ENCODE data around the gene VWF.

Gene VWF

DNA sequence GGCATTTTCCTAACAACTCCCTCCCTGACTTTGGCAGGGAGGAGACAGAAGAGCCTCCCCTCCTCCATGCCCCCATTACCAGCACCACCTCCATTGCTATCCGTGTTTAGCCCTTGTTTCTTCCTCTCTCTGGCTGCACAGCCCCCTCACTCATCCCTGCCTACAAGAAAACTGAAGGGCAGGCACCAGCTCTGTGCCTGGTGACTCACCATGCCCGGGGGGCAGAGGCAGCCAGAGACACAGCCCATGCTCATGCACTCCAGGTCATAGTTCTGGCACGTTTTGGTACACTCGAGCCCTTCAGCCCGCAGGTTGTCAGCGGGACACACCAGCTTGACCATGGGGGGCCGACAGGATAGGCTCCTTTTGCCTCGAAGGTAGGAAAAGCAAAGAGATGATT, 80.4 kb downstream of the VWF start:
- Histone ChIP-seq H3K4me1 (ENCODE audit: control insufficient read depth, insufficient read depth, low read length) (no peaks in the 10 kb centered on the region), H3K36me3 (ENCODE audit: control insufficient read depth, insufficient read depth, low read length) (no peaks in the 10 kb centered on the region), H3K4me3 (ENCODE audit: low read length) (no peak overlapping the region)

DNA sequence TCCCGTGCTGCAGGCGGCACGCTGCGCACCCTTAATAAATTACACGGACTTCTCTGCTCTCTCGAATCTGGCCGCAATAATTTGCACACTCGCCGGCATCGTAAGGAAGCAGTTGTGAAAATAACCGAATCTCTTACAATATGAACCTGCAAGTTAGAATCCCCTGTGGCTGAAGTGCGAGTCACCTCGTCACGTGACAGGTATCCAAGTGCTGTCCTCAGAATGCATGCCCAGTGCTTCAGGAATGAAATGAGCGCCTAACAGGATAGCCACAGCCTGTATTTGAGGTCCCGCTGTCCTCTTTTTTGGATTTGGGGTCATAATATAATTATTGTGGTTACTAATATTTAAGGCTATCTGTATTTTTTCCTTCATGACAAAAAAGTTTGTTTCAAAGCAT, 82.0 kb downstream of the VWF start:
- Histone ChIP-seq H3K9ac (ENCODE audit: low read length) (no peak overlapping the region), H3K36me3 (ENCODE audit: control insufficient read depth, insufficient read depth, low read length) (no peaks in the 10 kb centered on the region), H3K4me1 (ENCODE audit: control insufficient read depth, insufficient read depth, low read length) (no peaks in the 10 kb centered on the region), H3K9me3 (ENCODE audit: control insufficient read depth, low read length) (no peaks in the 10 kb centered on the region), H3K4me3 (ENCODE audit: low read length) (no peak overlapping the region), H3K27me3 (ENCODE audit: control insufficient read depth, insufficient read depth, low read length) (no peaks in the 10 kb centered on the region)

More for the DNA sequence above, 80.4 kb downstream of the VWF start:
- Histone ChIP-seq H3K9ac (ENCODE audit: low read length) (no peak overlapping the region), H3K27me3 (ENCODE audit: control insufficient read depth, insufficient read depth, low read length) (no peaks in the 10 kb centered on the region), H3K9me3 (ENCODE audit: control insufficient read depth, low read length) (no peaks in the 10 kb centered on the region)

DNA sequence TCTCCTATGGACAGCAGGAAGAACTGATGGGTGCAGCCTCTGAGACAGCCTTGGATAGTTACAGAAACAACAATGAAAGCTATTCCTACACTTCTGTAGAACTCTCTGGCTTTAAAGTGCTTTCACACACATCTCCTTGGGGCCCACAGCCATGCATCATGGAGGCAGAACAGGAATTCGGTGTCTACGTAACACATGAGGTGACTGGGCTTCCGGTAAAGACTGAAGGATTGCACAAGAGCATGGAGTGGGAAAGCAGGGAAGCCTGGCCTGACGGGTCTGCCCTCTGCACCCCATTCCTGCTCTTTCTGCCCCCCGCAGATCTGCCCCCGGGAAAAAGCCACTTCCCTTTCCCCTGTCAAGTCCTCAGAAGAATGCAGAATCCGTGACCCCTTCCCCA, 82.6 kb downstream of the VWF start:
- Histone ChIP-seq H3K9ac (ENCODE audit: low read length) (no peak overlapping the region), H3K9me3 (ENCODE audit: control insufficient read depth, low read length) (no peaks in the 10 kb centered on the region), H3K4me3 (ENCODE audit: low read length) (no peak overlapping the region), H3K4me1 (ENCODE audit: control insufficient read depth, insufficient read depth, low read length) (no peaks in the 10 kb centered on the region), H3K36me3 (ENCODE audit: control insufficient read depth, insufficient read depth, low read length) (no peaks in the 10 kb centered on the region), H3K27me3 (ENCODE audit: control insufficient read depth, insufficient read depth, low read length) (no peaks in the 10 kb centered on the region)

DNA sequence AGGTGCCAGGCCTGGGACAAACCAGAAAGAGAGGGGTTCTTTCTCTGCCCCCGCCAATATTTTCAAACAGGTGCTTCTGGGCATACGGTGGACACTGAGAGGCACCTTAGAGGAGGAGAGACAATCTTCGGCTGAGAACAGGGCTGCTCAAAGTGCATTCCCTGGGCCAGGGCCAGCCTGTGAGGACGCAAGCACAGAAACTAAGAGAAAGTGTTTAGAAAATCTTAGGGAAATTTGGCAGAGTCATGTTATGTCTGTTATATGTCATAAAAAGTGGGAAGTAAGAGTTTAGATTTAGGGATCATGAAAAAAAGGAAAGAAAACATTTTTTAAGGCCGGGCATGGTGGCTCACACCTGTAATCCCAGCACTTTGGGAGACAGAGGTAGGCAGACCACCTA, 83.7 kb downstream of the VWF start:
- H3K36me3 ChIP-seq (ENCODE audit: control insufficient read depth, insufficient read depth, low read length) = no peaks in the 10 kb centered on the region
- H3K4me3 ChIP-seq (ENCODE audit: low read length) = no peak overlapping the region
- H3K9me3 ChIP-seq (ENCODE audit: control insufficient read depth, low read length) = no peaks in the 10 kb centered on the region
- H3K27me3 ChIP-seq (ENCODE audit: control insufficient read depth, insufficient read depth, low read length) = no peaks in the 10 kb centered on the region
- no peaks in the 10 kb centered on the region for H3K4me1 ChIP-seq (ENCODE audit: control insufficient read depth, insufficient read depth, low read length)
- H3K9ac ChIP-seq (ENCODE audit: low read length) = no peak overlapping the region

DNA sequence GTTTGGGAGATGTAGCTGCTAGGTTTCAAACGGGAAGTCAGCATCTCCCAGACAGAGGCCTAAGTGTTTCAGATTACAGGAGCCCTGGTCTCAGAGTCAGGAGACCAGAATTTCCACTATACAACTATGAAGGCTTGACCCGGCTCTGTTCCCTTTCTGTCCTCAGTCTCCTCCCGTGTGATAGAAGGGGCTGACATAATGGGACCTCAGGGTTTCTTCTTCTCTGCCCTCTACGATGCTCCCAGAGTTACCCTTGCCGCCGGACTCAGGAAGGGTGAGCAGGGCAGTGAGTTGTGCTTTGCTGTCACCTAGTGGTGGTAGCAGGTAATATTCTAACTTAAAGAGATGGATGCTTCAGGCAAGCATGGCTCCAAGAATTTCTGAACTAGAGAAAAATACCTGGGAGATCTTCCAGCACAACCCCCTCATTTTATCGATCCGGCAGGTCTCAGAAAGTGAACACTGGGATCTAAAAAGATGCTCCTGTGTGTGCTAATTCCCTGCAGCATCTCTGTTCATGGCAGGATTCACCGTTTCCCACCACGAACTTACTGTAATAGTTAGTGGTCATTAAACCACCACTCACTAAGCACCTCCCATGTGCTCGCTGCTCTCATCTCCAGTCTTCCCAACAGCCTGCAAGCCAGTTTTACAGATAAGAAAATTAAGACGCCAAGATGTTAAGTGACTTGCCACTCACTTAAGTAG, 84.4 kb downstream of the VWF start:
- Histone ChIP-seq H3K36me3 (ENCODE audit: control insufficient read depth, insufficient read depth, low read length) (no peaks in the 10 kb centered on the region), H3K9me3 (ENCODE audit: control insufficient read depth, low read length) (no peaks in the 10 kb centered on the region), H3K4me1 (ENCODE audit: control insufficient read depth, insufficient read depth, low read length) (no peaks in the 10 kb centered on the region), H3K9ac (ENCODE audit: low read length) (no peak overlapping the region), H3K27me3 (ENCODE audit: control insufficient read depth, insufficient read depth, low read length) (no peaks in the 10 kb centered on the region), H3K4me3 (ENCODE audit: low read length) (no peak overlapping the region)

DNA sequence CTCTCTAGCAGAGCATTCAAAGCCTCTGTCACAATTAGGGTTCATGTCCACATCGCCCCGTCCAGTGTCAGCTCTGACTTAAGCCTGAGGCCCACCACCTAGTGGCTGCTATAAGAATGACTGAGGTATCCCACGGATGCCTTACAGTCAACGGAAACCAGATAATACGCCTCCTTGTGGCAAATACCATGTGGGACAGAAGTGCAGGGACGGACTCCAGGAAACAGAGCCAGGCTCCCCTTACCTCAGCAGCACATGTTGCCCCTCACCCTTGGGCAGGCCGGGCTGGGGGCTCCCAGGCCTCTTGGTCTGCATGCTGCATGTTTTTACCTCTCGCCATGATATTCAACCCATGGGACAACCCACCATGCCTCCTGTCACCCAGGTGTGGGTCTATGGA, 86.3 kb downstream of the VWF start:
- no peaks in the 10 kb centered on the region for H3K4me1 ChIP-seq (ENCODE audit: control insufficient read depth, insufficient read depth, low read length)
- H3K4me3 ChIP-seq (ENCODE audit: low read length) = no peak overlapping the region
- no peaks in the 10 kb centered on the region for H3K27me3 ChIP-seq (ENCODE audit: control insufficient read depth, insufficient read depth, low read length)
- H3K36me3 ChIP-seq (ENCODE audit: control insufficient read depth, insufficient read depth, low read length) = no peaks in the 10 kb centered on the region
- no peak overlapping the region for H3K9ac ChIP-seq (ENCODE audit: low read length)
- H3K9me3 ChIP-seq (ENCODE audit: control insufficient read depth, low read length) = no peaks in the 10 kb centered on the region

DNA sequence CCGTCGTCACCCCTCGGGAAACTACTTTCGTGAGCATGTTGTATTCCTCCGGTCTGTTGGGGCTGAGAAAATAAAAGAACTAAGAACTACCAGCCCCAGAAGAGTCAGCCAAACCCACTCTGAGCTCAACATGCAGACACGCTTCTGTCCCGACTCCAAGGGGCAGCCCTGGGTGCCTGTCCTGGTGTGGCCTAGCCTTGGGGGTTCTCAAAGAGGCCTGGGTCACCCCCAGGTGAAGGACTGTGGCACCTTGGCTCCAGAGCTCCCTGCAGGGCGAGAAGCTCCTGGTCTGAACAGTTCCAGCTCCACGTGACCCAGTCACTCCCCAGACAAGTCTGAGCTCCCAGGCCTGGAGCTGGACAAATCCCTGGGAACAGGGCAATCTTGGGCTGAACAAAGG, 87.0 kb downstream of the VWF start:
- no peak overlapping the region for H3K9ac ChIP-seq (ENCODE audit: low read length)
- no peaks in the 10 kb centered on the region for H3K4me1 ChIP-seq (ENCODE audit: control insufficient read depth, insufficient read depth, low read length)
- H3K27me3 ChIP-seq (ENCODE audit: control insufficient read depth, insufficient read depth, low read length) = no peaks in the 10 kb centered on the region
- H3K36me3 ChIP-seq (ENCODE audit: control insufficient read depth, insufficient read depth, low read length) = no peaks in the 10 kb centered on the region
- no peak overlapping the region for H3K4me3 ChIP-seq (ENCODE audit: low read length)
- H3K9me3 ChIP-seq (ENCODE audit: control insufficient read depth, low read length) = no peaks in the 10 kb centered on the region

DNA sequence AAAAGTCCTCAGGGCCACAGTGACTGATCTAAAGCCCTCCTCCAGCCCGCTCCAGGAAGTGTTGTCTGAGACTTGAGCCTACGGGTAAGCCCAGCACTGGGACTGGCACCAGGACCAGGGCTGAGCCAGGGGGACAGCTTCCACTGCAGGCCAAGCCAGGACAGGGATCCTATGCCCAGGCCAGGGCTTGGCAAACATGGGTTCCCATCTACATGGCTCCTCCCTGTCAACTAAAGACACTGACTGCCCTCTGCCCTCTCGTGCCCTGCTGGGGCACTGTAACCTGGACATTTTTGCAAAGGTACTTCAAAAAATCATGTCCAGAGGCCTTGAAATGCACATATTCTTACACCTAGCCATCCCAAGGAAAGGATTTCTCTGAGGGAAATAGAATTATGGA, 88.0 kb downstream of the VWF start:
- no peak overlapping the region for H3K9ac ChIP-seq (ENCODE audit: low read length)
- no peak overlapping the region for H3K4me3 ChIP-seq (ENCODE audit: low read length)
- H3K4me1 ChIP-seq (ENCODE audit: control insufficient read depth, insufficient read depth, low read length) = no peaks in the 10 kb centered on the region
- no peaks in the 10 kb centered on the region for H3K9me3 ChIP-seq (ENCODE audit: control insufficient read depth, low read length)
- H3K36me3 ChIP-seq (ENCODE audit: control insufficient read depth, insufficient read depth, low read length) = no peaks in the 10 kb centered on the region
- H3K27me3 ChIP-seq (ENCODE audit: control insufficient read depth, insufficient read depth, low read length) = no peaks in the 10 kb centered on the region

DNA sequence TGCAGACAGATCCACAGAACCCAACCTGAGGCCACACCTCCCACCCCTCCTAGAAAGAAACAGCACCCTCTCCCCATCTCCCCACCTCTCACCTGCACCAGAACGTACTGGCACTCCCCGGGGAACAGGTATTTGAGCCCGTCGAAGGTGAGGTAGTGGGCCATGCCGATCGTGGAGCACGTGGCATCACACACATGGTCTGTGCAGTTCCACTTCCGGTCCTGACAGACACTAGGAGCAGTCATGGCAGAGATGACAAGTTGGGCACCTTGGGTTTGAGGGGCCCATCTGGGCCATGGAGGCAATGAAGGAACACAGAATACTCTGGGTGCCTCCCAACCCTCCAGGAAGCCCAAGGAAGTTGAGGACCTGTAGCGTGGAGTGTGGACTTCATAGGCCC, 89.9 kb downstream of the VWF start:
- H3K27me3 ChIP-seq (ENCODE audit: control insufficient read depth, insufficient read depth, low read length) = no peaks in the 10 kb centered on the region
- no peak overlapping the region for H3K9ac ChIP-seq (ENCODE audit: low read length)
- H3K9me3 ChIP-seq (ENCODE audit: control insufficient read depth, low read length) = no peaks in the 10 kb centered on the region
- no peaks in the 10 kb centered on the region for H3K36me3 ChIP-seq (ENCODE audit: control insufficient read depth, insufficient read depth, low read length)
- no peak overlapping the region for H3K4me3 ChIP-seq (ENCODE audit: low read length)
- H3K4me1 ChIP-seq (ENCODE audit: control insufficient read depth, insufficient read depth, low read length) = no peaks in the 10 kb centered on the region

DNA sequence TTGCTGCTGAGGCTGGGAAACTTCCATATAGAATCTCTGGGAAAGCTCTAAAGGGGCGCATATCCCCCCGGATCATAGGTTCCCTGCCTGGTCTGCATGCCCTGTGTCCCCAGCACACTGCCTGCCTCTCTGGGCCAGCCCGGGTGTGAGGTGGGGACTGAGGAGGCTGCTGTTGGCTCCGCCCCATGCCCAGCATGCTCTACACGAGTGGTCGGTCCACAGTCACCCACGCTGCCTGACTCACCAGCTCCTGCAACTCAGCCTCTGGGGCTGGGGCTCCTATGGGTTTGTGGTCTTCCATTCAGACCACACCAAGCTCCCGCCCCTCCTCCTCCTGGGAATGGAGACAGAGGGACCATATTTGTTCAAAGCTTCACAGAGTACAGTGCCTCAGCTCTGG, 90.9 kb downstream of the VWF start:
- Histone ChIP-seq H3K9ac (ENCODE audit: low read length) (no peak overlapping the region), H3K4me3 (ENCODE audit: low read length) (no peak overlapping the region), H3K9me3 (ENCODE audit: control insufficient read depth, low read length) (no peaks in the 10 kb centered on the region), H3K27me3 (ENCODE audit: control insufficient read depth, insufficient read depth, low read length) (no peaks in the 10 kb centered on the region), H3K36me3 (ENCODE audit: control insufficient read depth, insufficient read depth, low read length) (no peaks in the 10 kb centered on the region), H3K4me1 (ENCODE audit: control insufficient read depth, insufficient read depth, low read length) (no peaks in the 10 kb centered on the region)

DNA sequence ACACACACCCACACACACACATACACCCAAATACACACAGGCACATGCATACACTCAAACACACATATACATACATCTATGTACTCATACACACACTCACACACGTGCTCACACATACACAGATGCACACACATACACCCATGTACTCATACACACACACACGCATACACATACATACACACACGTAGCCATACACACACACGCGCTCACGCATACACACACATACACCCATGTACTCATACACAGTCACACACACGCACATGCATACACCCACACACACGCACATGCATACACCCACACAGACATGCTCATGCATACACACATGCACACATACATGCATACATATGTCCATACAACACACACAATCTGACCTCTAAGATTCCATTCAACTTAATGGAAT, 91.7 kb downstream of the VWF start:
- H3K4me3 ChIP-seq (ENCODE audit: low read length) = no peak overlapping the region
- H3K4me1 ChIP-seq (ENCODE audit: control insufficient read depth, insufficient read depth, low read length) = no peaks in the 10 kb centered on the region
- no peaks in the 10 kb centered on the region for H3K9me3 ChIP-seq (ENCODE audit: control insufficient read depth, low read length)
- no peaks in the 10 kb centered on the region for H3K36me3 ChIP-seq (ENCODE audit: control insufficient read depth, insufficient read depth, low read length)
- H3K9ac ChIP-seq (ENCODE audit: low read length) = no peak overlapping the region
- H3K27me3 ChIP-seq (ENCODE audit: control insufficient read depth, insufficient read depth, low read length) = no peaks in the 10 kb centered on the region

DNA sequence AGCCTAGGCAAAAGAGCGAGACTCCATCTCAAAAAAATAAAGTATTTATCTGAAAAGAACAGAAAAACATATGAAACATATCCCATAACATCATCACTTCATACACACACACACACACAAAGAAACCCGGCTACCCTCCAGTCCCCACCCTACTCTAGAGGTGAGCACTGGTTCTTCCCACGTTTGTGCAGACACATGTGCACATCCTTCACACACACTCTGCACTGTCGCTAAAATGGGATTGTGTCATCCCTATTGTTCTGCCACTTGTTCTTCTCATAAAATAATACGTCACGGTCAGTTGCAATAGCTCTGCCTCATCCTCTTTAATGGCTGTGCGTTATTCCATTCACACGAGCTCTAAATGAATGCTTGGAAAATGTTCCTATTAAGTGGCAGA, 93.5 kb downstream of the VWF start:
- Histone ChIP-seq H3K4me1 (ENCODE audit: control insufficient read depth, insufficient read depth, low read length) (no peaks in the 10 kb centered on the region), H3K9ac (ENCODE audit: low read length) (no peak overlapping the region), H3K9me3 (ENCODE audit: control insufficient read depth, low read length) (no peaks in the 10 kb centered on the region), H3K36me3 (ENCODE audit: control insufficient read depth, insufficient read depth, low read length) (no peaks in the 10 kb centered on the region), H3K27me3 (ENCODE audit: control insufficient read depth, insufficient read depth, low read length) (no peaks in the 10 kb centered on the region), H3K4me3 (ENCODE audit: low read length) (no peak overlapping the region)

DNA sequence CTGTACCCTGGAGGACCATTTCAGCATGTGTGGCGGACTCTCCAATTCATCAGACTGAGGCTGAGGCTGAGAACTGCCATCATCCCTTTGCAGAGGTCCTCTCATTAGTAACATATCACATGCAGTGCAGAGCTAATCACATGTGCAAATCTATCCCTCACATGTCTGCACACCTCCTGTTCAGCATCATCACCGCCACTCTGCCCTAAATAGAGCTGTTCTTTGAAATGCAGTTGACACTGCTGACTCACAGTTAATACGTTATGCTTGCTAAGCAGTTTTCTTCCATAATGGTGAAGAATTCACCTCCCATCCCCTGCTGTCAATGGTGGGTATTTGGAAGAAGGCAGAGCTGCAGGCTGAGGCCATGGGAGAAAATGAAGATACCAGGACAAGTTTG, 94.4 kb downstream of the VWF start:
- no peaks in the 10 kb centered on the region for H3K27me3 ChIP-seq (ENCODE audit: control insufficient read depth, insufficient read depth, low read length)
- H3K4me3 ChIP-seq (ENCODE audit: low read length) = no peak overlapping the region
- no peaks in the 10 kb centered on the region for H3K36me3 ChIP-seq (ENCODE audit: control insufficient read depth, insufficient read depth, low read length)
- no peaks in the 10 kb centered on the region for H3K9me3 ChIP-seq (ENCODE audit: control insufficient read depth, low read length)
- no peaks in the 10 kb centered on the region for H3K4me1 ChIP-seq (ENCODE audit: control insufficient read depth, insufficient read depth, low read length)
- H3K9ac ChIP-seq (ENCODE audit: low read length) = no peak overlapping the region
